Right ventricle myocardium inferior (tissue), 1 donor: ENCODE results near the gene ITGB4. TPM values are rescaled to one million over a fixed set of nuclear protein-coding genes. Genes with fewer than 3 reads are reported as not detected.
A peak's percentile ranks its signal among the peaks of the same experiment; 100 is the strongest.

ENCODE experiments used
- ATAC-seq: fragments of 200-7000 bp; cut with Tn5 transposase; one replicate; pipeline ENCODE4 v1.9.1; 2020; ENCODE audit warnings: mild to moderate bottlenecking, moderate library complexity
- DNase-seq: peaks from one replicate; pipeline ENCODE4 v3.0.0; 2021; ENCODE audit errors: missing footprints
- intact Hi-C: fragments of 100-400 bp; cut with DNase I; formaldehyde crosslinking; loops from one replicate; pipeline ENCODE4 v1.11.0; 2022
- microRNA-seq: library from miRNA; unstranded; fragments of <30 nt; microRNA quantifications from one replicate; pipeline ENCODE4 v1.2.0, GENCODE V29; 2020
- total RNA-seq: library from RNA; stranded (reverse); fragmentation: NEBNext Ultra II Directional; extraction: Animal tissue kit (Norgen Biotek cat#: 25700); gene quantifications from one replicate; pipeline ENCODE4 v1.2.1, GENCODE V29; 2021
- donor health status: DM: no; HTN: yes; CAD: no; lungs with severe emphysema.

The ITGB4 gene
- total RNA-seq, 1 donor from 2014 or later: 7.5 TPM

DNA sequence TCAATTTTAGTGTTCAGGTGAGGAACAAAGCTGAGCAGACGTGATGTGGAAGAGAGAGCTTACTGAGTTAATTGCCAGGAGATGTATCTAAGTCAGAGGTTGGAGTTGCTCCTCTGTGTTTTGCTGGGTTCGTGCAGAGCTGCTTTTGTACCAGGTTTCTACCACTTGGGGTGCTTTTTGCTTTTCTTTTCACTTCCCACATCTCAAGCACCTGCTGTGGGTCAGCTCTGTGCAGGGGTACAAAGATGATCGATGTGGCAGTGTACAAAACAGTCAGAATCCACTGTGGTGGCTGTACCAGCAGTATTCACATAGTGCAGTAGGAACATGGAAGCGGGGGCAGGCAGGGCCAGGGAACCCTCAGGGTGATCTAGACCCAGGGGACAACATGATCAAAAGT is 78.1 kb downstream of the ITGB4 start:
- intact Hi-C loops: no loop called here
- ATAC-seq: no peak

DNA sequence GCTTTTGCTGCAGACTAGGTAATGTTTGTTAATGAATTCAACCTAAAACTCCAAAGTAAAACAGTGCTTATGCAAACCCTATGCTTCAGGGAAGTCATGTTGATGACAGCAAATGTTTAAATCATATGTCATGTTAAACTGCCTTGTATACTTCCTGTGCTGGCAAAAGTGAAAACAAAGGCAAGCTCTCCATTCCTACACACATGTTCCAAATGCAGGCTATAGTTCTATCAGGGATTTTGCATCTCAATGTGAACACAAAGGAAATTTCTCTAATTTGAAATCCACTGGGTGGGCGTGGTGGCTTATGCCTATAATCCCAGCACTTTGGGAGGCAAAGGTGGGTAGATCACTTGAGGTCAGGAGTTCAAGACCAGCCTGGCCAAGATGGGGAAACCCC is 82.6 kb downstream of the ITGB4 start:
- ATAC-seq (no peak), DNase-seq (no peak)
- intact Hi-C loops: no loop called here

More for the DNA sequence above, 78.1 kb downstream of the ITGB4 start:
- no peak for DNase-seq

DNA sequence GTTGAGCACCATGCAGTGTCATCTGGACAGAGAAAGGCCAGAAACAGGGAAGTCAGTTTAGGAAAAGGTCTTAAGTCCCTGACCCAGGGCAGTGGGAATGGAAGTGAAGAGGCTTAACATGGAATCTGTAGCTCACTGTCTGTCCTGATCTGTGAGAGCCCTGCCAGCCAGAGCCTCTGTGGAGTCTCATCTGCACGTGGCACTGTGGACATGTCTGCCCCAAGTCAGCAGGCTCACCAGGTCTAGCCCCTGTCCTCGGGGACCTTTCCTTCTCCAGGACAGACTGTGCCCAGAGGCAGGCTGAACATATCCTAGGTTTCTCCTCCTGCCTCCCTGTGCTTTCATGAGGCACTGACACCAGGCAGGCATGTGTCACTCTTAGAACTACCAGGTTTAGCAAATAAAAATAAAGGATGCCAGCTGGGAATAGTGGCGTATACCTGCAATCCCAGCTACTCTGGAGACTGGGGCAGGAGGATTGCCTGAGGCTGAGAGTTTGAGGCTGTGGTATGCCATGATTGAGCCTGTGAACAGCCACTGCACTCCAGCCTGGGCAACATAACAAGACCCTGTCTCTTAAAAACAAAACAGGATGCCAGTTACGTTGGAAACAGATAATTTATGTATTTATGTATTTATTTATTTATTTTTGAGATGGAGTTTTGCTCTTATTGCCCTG is 85.7 kb downstream of the ITGB4 start:
- DNase-seq (no peak), ATAC-seq (peak; percentile 57)

More for the DNA sequence above, 85.7 kb downstream of the ITGB4 start:
- intact Hi-C loops: no loop called here

Small RNA genes within 50 kb of the gene (microRNA-seq; reads per million reads assigned to microRNA genes)
- not detected for gene MIR4738

Other genes starting within 250 kb of the ITGB4 start
- gene CASKIN2, start 205.9 kb upstream of the ITGB4 start, total RNA-seq: 39.1 TPM
- gene TSEN54, start 204.9 kb upstream of the ITGB4 start, total RNA-seq: 6.1 TPM
- 4.1 TPM for gene LLGL2, start 195.8 kb upstream of the ITGB4 start, total RNA-seq
- 43.7 TPM for gene MYO15B, start 133.7 kb upstream of the ITGB4 start, total RNA-seq
- gene SMIM5, start 88.0 kb upstream of the ITGB4 start, total RNA-seq: 11.4 TPM
- 15.9 TPM for gene RECQL5, start 54.3 kb upstream of the ITGB4 start, total RNA-seq
- gene SAP30BP, start 54.1 kb upstream of the ITGB4 start, total RNA-seq: 47.4 TPM
- 23.8 TPM for gene GALK1, start 43.7 kb downstream of the ITGB4 start, total RNA-seq
- 16.0 TPM for gene UNK, start 63.3 kb downstream of the ITGB4 start, total RNA-seq
- 10.7 TPM for gene UNC13D, start 122.9 kb downstream of the ITGB4 start, total RNA-seq
- gene WBP2, start 133.9 kb downstream of the ITGB4 start, total RNA-seq: 151 TPM
- 39.4 TPM for gene TRIM47, start 157.1 kb downstream of the ITGB4 start, total RNA-seq
- 11.3 TPM for gene TRIM65, start 175.5 kb downstream of the ITGB4 start, total RNA-seq
- gene MRPL38, start 183.4 kb downstream of the ITGB4 start, total RNA-seq: 115 TPM
- gene FBF1, start 219.6 kb downstream of the ITGB4 start, total RNA-seq: 3.5 TPM